NCI-H187 treated with DMSO at 0.1 percent for 48 hours (cell line): Measurements from ENCODE around the gene CCDC85C.

ENCODE experiments used
- DNase-seq: peaks from one replicate; lab custom pipeline; 2025; lab: John Stamatoyannopoulos, UW

CCDC85C gene

GRCh38 chr14:99589651-99590530, 14.1 kb downstream of the CCDC85C start:
- DNase-seq, result no peak

DNA sequence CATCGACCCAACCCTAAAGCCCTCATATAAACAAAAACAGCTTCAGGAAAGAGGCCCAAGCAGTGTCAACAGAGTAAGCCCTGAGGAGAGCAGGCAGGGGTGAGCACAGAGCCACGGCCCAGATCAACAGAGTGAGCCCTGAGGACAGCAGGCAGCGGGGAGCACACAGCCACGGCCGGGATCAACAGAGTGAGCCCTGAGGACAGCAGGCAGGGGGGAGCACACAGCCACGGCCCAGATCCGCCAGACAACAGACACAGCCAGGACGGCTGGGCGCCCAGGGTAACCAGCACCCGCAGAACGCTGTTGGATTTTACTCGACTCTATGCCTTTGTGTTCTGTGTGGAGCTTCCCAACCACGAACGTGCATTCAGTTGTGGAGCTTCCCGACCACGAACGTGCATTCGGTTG, 15.0 kb downstream of the CCDC85C start:
- DNase-seq, result no peak

GRCh38 chr14:99587460-99588278, 16.3 kb downstream of the CCDC85C start:
- DNase-seq, result no peak

DNA sequence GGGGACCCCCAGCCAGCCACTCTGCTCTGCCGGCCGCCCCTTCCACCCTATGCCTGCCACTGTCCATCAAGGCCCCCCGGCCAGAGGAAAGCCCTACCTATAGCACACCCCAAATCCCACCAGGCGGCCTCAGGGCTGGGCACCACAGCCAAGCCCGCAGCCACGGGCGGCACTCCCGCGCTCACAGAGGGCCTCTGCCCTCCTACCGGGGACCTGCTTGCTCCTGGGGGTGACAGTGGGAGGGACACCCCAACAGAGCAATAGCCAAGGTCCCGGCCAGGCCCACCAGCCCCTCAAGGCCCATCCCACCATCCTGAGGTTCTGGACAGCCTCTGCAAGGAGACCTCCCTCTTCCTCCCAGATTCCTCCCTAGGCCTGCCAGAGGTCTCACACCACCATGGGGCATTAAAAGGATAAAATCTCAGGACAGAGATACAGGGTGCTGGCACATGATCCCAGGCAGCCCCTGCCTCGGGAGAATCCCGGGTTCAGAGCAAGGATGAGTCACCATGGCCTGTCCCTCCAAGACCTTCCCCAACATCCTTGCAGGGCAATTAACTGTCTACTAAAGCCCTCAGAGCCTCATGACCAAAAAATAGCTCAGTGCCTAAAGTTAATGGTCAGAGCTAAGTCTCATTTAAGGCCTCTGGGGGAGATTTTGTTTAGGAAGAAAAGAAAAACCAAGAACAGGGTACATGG, 17.1 kb downstream of the CCDC85C start:
- DNase-seq, result no peak

- DNase-seq, result no peak
Measured at GRCh38 chr14:99586054-99586760, 17.8 kb downstream of the CCDC85C start.

GRCh38 chr14:99584823-99585222, 19.2 kb downstream of the CCDC85C start:
- no peak for DNase-seq

DNA sequence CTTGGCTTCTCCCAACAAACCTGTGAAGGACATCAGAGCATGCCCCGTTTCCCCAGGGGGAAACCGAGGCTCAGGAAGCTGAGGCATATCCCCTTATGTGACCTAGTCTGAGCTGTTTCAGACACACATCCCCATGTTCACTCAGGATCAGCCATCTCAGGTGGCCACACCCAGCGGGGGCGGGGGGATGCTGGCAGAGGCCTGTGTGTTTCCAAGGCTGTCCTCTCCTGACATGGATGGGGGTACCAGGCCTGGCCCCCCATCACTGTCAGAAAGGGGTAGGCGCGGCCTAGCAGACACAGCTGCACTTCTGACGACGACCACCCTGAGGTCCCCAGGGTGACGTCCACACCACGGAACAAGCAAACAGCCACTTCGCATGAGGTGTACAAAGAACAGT, 22.1 kb downstream of the CCDC85C start:
- no peak for DNase-seq

DNA sequence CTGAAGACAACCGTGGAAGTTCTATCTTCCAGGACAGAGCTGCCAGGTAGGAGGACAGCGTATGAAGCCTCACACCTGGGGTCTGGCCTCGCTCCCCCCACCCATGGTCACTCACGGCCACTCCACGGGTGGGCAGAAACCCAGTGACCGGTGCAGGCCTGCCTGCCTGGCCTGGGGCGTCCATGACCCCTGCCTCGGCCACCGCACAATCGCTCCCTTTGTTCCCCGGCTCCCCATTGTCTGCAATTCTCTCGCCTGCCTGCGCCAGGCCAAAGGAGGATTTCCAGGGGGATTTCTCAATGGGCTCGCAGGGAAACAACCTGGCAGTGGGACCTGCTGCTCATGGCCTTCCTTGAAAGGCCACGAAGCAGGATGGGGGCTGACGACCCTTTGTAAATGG, 22.6 kb downstream of the CCDC85C start:
- no peak for DNase-seq

- no peak for DNase-seq
Measured at GRCh38 chr14:99579903-99580571, 24.0 kb downstream of the CCDC85C start.

GRCh38 chr14:99579120-99579836, 24.7 kb downstream of the CCDC85C start:
- DNase-seq, result no peak

- DNase-seq, result no peak
Measured at GRCh38 chr14:99578541-99579101, 25.4 kb downstream of the CCDC85C start.

DNA sequence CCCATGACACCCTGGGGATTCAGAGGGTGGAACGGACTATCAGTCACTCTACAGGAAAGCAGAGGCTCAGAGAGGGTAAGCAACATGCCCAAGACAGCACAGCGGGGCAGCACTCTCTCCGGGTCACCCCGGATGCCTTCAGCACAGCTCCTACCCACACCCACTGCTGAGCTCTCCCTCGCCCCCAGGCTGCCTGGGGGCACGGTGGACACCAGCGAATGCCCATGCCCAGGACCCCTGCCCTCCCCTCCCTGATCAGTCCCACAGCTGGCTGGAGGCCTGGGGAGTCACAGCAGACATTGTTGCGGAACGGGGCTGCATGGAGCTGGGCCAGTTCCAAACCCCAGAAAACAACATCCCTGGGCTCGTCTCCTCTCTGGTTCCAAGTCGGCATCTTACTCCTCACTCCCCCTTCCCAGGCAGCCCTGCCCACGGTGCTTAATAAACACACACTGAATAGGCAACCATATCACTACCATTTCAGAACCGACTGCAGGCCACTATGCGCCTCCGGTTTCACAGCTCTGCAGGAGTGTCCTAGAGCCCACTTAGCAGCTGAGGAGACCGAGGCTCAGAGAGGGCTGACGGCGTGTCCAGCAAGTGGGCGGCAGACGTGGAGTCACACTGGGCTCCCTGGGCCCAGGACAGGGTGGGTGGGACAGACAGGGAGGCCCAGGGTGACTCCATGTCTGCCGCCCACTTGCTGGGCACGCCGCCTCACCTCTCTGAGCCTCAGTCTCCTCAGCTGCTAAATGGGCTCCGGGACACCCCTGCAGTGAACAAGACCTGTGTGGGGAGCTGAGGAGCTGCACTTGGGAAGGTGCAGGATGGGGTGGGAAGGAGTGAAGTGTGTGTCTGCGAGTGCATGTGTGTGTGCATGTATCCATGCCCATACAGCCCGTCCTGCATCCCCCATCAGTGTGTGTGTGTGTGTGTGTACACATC, 27.0 kb downstream of the CCDC85C start:
- DNase-seq, result no peak

- no peak for DNase-seq
Measured at GRCh38 chr14:99576304-99576703, 27.7 kb downstream of the CCDC85C start.

- DNase-seq, result no peak
Measured at GRCh38 chr14:99575043-99576023, 28.7 kb downstream of the CCDC85C start.

DNA sequence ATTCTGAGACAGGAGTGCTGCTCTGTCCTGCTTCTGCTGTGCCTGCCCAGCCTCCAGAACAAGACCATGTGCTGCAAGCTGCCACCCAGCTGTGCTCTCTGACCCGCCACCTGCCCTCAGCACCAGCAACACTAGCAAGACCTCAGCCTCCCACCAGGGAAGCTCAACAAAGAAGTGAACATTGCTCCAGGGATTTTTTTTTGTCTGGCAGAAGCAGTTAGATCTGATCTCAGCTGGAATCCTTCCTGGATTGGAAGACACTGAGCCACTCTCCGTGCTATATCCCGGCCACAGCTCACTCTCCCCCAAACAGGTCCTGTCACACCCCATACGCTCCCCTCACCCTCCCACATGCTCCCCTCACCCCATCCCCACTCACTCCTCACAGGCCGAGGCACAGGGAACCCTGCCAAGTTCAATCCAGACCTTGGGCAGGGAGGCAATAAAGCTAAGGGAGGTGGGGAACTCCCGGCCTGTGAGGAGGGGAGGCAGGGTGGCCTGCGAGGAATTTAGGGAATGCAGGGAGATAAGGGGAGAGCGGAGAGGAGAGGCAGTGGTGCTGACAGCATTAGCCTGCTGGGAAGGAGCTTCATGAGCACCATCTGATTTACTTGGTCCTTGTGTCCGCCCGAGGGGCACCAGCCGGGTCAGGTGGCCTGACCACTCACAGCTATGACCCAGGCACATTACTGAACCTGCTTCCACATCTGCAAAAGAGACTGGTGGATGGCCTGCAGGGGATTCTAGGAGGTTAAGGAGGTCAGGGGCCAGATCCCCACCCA, 29.7 kb downstream of the CCDC85C start:
- no peak for DNase-seq

GRCh38 chr14:99573436-99574098, 30.4 kb downstream of the CCDC85C start:
- DNase-seq, result no peak

GRCh38 chr14:99573000-99573330, 31.0 kb downstream of the CCDC85C start:
- DNase-seq, result no peak
